HL-60 (cell line): Measurements from ENCODE around the gene UBASH3A.

ENCODE experiments used
- GABPA ChIP-seq: IDR thresholded peaks from 2 replicates; pipeline ENCODE4 v1.6.1; 2012; ENCODE audit warnings: low read depth
- POLR2AphosphoS5 ChIP-seq: IDR thresholded peaks from 2 replicates; pipeline ENCODE4 v1.6.1; 2012; ENCODE audit warnings: low read depth
- REST ChIP-seq: IDR thresholded peaks from 2 replicates; pipeline ENCODE4 v1.6.1; 2012; ENCODE audit warnings: low read depth; ENCODE audit not compliant: insufficient replicate concordance
- TF ChIP-seq, protein P1 (sequence below): IDR thresholded peaks from one replicate; pipeline ENCODE4 v1.5.1; 2011; ENCODE audit warnings: low read length, control low read depth, inconsistent platforms; ENCODE audit not compliant: insufficient read depth

- TF ChIP-seq, protein P1, sequence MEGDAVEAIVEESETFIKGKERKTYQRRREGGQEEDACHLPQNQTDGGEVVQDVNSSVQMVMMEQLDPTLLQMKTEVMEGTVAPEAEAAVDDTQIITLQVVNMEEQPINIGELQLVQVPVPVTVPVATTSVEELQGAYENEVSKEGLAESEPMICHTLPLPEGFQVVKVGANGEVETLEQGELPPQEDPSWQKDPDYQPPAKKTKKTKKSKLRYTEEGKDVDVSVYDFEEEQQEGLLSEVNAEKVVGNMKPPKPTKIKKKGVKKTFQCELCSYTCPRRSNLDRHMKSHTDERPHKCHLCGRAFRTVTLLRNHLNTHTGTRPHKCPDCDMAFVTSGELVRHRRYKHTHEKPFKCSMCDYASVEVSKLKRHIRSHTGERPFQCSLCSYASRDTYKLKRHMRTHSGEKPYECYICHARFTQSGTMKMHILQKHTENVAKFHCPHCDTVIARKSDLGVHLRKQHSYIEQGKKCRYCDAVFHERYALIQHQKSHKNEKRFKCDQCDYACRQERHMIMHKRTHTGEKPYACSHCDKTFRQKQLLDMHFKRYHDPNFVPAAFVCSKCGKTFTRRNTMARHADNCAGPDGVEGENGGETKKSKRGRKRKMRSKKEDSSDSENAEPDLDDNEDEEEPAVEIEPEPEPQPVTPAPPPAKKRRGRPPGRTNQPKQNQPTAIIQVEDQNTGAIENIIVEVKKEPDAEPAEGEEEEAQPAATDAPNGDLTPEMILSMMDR = no peak
- no peak for TF ChIP-seq GABPA
- no peak for TF ChIP-seq POLR2AphosphoS5
- TF ChIP-seq REST = no peak
These were observed 19.4 kb upstream of the UBASH3A start for GRCh38 chr21:42384156-42384945.
